HepG2 (cell line): ENCODE results near the gene SFXN5. TPM values are rescaled to one million over a fixed set of nuclear protein-coding genes. Genes with fewer than 3 reads are reported as not detected.
A peak's percentile ranks its signal among the peaks of the same experiment; 100 is the strongest.

Source experiments
- CEBPG ChIP-seq: IDR thresholded peaks from 2 replicates; pipeline ENCODE4 v1.6.1; 2016
- GFI1 ChIP-seq: sonication (generic); formaldehyde crosslinking; IDR thresholded peaks from 2 replicates; pipeline ENCODE4 v1.5.0; 2020; ENCODE audit warnings: missing genetic modification reagents, mild to moderate bottlenecking, borderline replicate concordance
- KDM1A ChIP-seq: IDR thresholded peaks from 2 replicates; pipeline ENCODE4 v1.6.1; 2016; ENCODE audit warnings: missing compliant biosample characterization
- MAFG ChIP-seq: sonication (generic); formaldehyde crosslinking; IDR thresholded peaks from 2 replicates; pipeline ENCODE4 v1.5.1; 2020; ENCODE audit warnings: mild to moderate bottlenecking, missing genetic modification reagents
- MYC ChIP-seq: sonication (generic); formaldehyde crosslinking; IDR thresholded peaks from 2 replicates; pipeline ENCODE4 v1.9.0; 2021; ENCODE audit warnings: missing genetic modification reagents, borderline replicate concordance
- NKX3-1 ChIP-seq: sonication (generic); formaldehyde crosslinking; IDR thresholded peaks from 2 replicates; pipeline ENCODE4 v1.5.0; 2020; ENCODE audit warnings: missing genetic modification reagents
- PAX8 ChIP-seq: sonication (generic); formaldehyde crosslinking; IDR thresholded peaks from 2 replicates; pipeline ENCODE4 v1.8.0; 2022; ENCODE audit warnings: mild to moderate bottlenecking, missing genetic modification reagents, borderline replicate concordance
- POLR2G ChIP-seq: fragments of 200-400 bp; formaldehyde crosslinking; IDR thresholded peaks from 2 replicates; pipeline ENCODE4 v1.6.1; 2018; ENCODE audit warnings: mild to moderate bottlenecking, low read depth, low read length, moderate library complexity
- PRMT3 ChIP-seq: sonication (generic); formaldehyde crosslinking; IDR thresholded peaks from 2 replicates; pipeline ENCODE4 v1.8.1; 2022; ENCODE audit warnings: low read depth, mild to moderate bottlenecking, moderate library complexity, missing genetic modification reagents, borderline replicate concordance
- PRPF4 ChIP-seq: fragments of 200-400 bp; formaldehyde crosslinking; IDR thresholded peaks from 2 replicates; pipeline ENCODE4 v1.6.1; 2016; ENCODE audit warnings: low read length, low read depth; ENCODE audit not compliant: poor library complexity, severe bottlenecking
- SNAPC2 ChIP-seq: sonication (generic); formaldehyde crosslinking; IDR thresholded peaks from 2 replicates; pipeline ENCODE4 v1.8.1; 2022; ENCODE audit warnings: mild to moderate bottlenecking, missing genetic modification reagents
- SP5 ChIP-seq: IDR thresholded peaks from 2 replicates; pipeline ENCODE4 v1.6.1; 2016; ENCODE audit warnings: low read depth, borderline replicate concordance
- TARDBP ChIP-seq: sonication (generic); formaldehyde crosslinking; IDR thresholded peaks from 2 replicates; pipeline ENCODE4 v1.8.0; 2022; ENCODE audit warnings: mild to moderate bottlenecking, missing genetic modification reagents
- TBP ChIP-seq: sonication (generic); formaldehyde crosslinking; IDR thresholded peaks from 2 replicates; pipeline ENCODE4 v1.5.0; 2020; ENCODE audit warnings: missing genetic modification reagents
- TBX2 ChIP-seq: sonication (generic); formaldehyde crosslinking; IDR thresholded peaks from 2 replicates; pipeline ENCODE4 v1.5.0; 2020; ENCODE audit warnings: missing genetic modification reagents, mild to moderate bottlenecking, borderline replicate concordance
- TEAD3 ChIP-seq: optimal IDR thresholded peaks from 2 replicates; pipeline ENCODE3; 2016; ENCODE audit warnings: borderline replicate concordance
- THAP11 ChIP-seq: IDR thresholded peaks from 2 replicates; pipeline ENCODE4 v1.6.1; 2016; ENCODE audit warnings: missing biosample characterization, missing genetic modification reagents
- ZBTB37 ChIP-seq: sonication (generic); formaldehyde crosslinking; IDR thresholded peaks from 2 replicates; pipeline ENCODE4 v1.4.0; 2020; ENCODE audit warnings: mild to moderate bottlenecking, missing genetic modification reagents
- ZNF329 ChIP-seq: sonication (generic); formaldehyde crosslinking; IDR thresholded peaks from 2 replicates; pipeline ENCODE4 v1.9.0; 2021; ENCODE audit warnings: low read depth, mild to moderate bottlenecking, missing genetic modification reagents
- ZNF562 ChIP-seq: sonication (generic); formaldehyde crosslinking; IDR thresholded peaks from 2 replicates; pipeline ENCODE4 v1.8.0; 2022; ENCODE audit warnings: missing genetic modification reagents, borderline replicate concordance
- ZNF629 ChIP-seq: sonication (generic); formaldehyde crosslinking; conservative IDR thresholded peaks from 2 replicates; pipeline ENCODE4 v1.5.0; 2020; ENCODE audit warnings: missing genetic modification reagents
- ZNF761 ChIP-seq: sonication (generic); formaldehyde crosslinking; conservative IDR thresholded peaks from 2 replicates; pipeline ENCODE4 v1.4.0; 2020; ENCODE audit warnings: mild to moderate bottlenecking, missing genetic modification reagents
- ZSCAN31 ChIP-seq: sonication (generic); formaldehyde crosslinking; IDR thresholded peaks from 2 replicates; pipeline ENCODE4 v1.5.0; 2020; ENCODE audit warnings: low read depth, mild to moderate bottlenecking, missing genetic modification reagents
- polyA plus RNA-seq, 8 experiments: library from polyadenylated mRNA; depleted of rRNA in 3 of 8; stranded (reverse) in 7 of 8; unstranded in 1 of 8; fragments of >200 nt; fragmentation: Illumina TruSeq in 4 of 8; extraction: Trizol in 4 of 8; gene quantifications; 2 replicates each; pipeline versions ENCODE4 v1.2.1 to v1.2.3, GENCODE V29; 2011 to 2016; ENCODE audit warnings: low read depth in 4 of 8, missing spikeins in 1 of 8, mixed read lengths in 1 of 8; ENCODE audit not compliant: insufficient read depth in 1 of 8
- total RNA-seq, 5 experiments: library from RNA; depleted of rRNA; stranded (reverse); fragments of >200 nt; fragmentation: Illumina TruSeq; extraction: Trizol; gene quantifications; 2 replicates each; pipeline ENCODE4 v1.2.3, GENCODE V29; 2016; ENCODE audit warnings: low read depth in 1 of 5
- TF ChIP-seq, protein P1 (sequence below): sonication (generic); formaldehyde crosslinking; IDR thresholded peaks from 2 replicates; pipeline ENCODE4 v1.8.0; 2022; ENCODE audit warnings: mild to moderate bottlenecking, missing genetic modification reagents; ENCODE audit not compliant: insufficient replicate concordance
- TF ChIP-seq, protein P2 (sequence below): conservative IDR thresholded peaks from 2 replicates; pipeline ENCODE4 v1.6.1; 2018; ENCODE audit warnings: missing genetic modification reagents
- TF ChIP-seq, protein P3 (sequence below): IDR thresholded peaks from 2 replicates; pipeline ENCODE4 v1.6.1; 2012; ENCODE audit warnings: inconsistent platforms

The SFXN5 gene
- total and polyA plus RNA-seq, 2 of the 13 experiments (the other 11 are each of a cell fraction or from before 2014, with no cell fraction given) = 34.9 to 37.4 TPM

- TF ChIP-seq, protein P1, sequence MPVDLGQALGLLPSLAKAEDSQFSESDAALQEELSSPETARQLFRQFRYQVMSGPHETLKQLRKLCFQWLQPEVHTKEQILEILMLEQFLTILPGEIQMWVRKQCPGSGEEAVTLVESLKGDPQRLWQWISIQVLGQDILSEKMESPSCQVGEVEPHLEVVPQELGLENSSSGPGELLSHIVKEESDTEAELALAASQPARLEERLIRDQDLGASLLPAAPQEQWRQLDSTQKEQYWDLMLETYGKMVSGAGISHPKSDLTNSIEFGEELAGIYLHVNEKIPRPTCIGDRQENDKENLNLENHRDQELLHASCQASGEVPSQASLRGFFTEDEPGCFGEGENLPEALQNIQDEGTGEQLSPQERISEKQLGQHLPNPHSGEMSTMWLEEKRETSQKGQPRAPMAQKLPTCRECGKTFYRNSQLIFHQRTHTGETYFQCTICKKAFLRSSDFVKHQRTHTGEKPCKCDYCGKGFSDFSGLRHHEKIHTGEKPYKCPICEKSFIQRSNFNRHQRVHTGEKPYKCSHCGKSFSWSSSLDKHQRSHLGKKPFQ (CRISPR knock-in tag) = no peak
- TF ChIP-seq PRPF4 = no peak
- TF ChIP-seq TEAD3 (CRISPR knock-in tag) = peak; percentile 55
- no peak for TF ChIP-seq PRMT3 (CRISPR knock-in tag)
- peak; percentile 87 for TF ChIP-seq ZSCAN31 (CRISPR knock-in tag)
- TF ChIP-seq GFI1 (CRISPR knock-in tag) = peak; percentile 100
- peak; percentile 29 for TF ChIP-seq POLR2G
- peak; percentile 68; the same call in 1 of the 2 replicates for TF ChIP-seq ZNF761 (CRISPR knock-in tag)
- 0 out of 2 replicates have a peak, but pooled peaks have one; percentile 78 for TF ChIP-seq PAX8 (CRISPR knock-in tag)
- TF ChIP-seq, protein P2, sequence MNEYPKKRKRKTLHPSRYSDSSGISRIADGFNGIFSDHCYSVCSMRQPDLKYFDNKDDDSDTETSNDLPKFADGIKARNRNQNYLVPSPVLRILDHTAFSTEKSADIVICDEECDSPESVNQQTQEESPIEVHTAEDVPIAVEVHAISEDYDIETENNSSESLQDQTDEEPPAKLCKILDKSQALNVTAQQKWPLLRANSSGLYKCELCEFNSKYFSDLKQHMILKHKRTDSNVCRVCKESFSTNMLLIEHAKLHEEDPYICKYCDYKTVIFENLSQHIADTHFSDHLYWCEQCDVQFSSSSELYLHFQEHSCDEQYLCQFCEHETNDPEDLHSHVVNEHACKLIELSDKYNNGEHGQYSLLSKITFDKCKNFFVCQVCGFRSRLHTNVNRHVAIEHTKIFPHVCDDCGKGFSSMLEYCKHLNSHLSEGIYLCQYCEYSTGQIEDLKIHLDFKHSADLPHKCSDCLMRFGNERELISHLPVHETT (CRISPR knock-in tag) = peak; percentile 52
- no peak for TF ChIP-seq SNAPC2 (CRISPR knock-in tag)
- peak; percentile 93 for TF ChIP-seq TBX2 (CRISPR knock-in tag)
- peak; percentile 52; the same call in 1 of the 2 replicates for TF ChIP-seq MYC (CRISPR knock-in tag)
- TF ChIP-seq SP5 = peak; percentile 17; the same call in 1 of the 2 replicates
- TF ChIP-seq NKX3-1 (CRISPR knock-in tag) = 0 out of 2 replicates have a peak, but pooled peaks have one; percentile 32
- no peak for TF ChIP-seq MAFG (CRISPR knock-in tag)
- TF ChIP-seq ZBTB37 (CRISPR knock-in tag) = peak; percentile 41; the same call in 1 of the 2 replicates
- TF ChIP-seq, protein P3, sequence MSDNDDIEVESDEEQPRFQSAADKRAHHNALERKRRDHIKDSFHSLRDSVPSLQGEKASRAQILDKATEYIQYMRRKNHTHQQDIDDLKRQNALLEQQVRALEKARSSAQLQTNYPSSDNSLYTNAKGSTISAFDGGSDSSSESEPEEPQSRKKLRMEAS = peak; percentile 68; the same call in 1 of the 2 replicates
- TF ChIP-seq CEBPG (CRISPR knock-in tag) = peak; percentile 96
- TF ChIP-seq TARDBP = peak; percentile 70
- TF ChIP-seq THAP11 = peak; percentile 74; the same call in 1 of the 2 replicates
- no peak for TF ChIP-seq ZNF562 (CRISPR knock-in tag)
- peak; percentile 33; the same call in 1 of the 2 replicates for TF ChIP-seq ZNF629 (CRISPR knock-in tag)
- peak; percentile 79 for TF ChIP-seq KDM1A (CRISPR knock-in tag)
- TF ChIP-seq TBP (CRISPR knock-in tag) = no peak
- TF ChIP-seq ZNF329 (CRISPR knock-in tag) = 0 out of 2 replicates have a peak, but pooled peaks have one; percentile 27
Observed at GRCh38 chr2:73031725-73032701, 39.5 kb downstream of the SFXN5 start (continued).
